Midbrain (tissue), 1 donor: Measurements from ENCODE around the gene EIF2A.
"Not testable (repeated sequence)": the region's sequence is repeated elsewhere in the genome, so short reads cannot be mapped to it uniquely, and the experiment has no call there.

Source experiments
- DNase-seq: peaks from one replicate; lab custom pipeline; 2025; lab: John Stamatoyannopoulos, UW

Gene EIF2A

GRCh38 chr3:150543531-150543930 lies 3.1 kb upstream of the EIF2A start:
- no peak for DNase-seq

- DNase-seq: no peak
Measured at GRCh38 chr3:150544041-150544440, 2.5 kb upstream of the EIF2A start.

DNA sequence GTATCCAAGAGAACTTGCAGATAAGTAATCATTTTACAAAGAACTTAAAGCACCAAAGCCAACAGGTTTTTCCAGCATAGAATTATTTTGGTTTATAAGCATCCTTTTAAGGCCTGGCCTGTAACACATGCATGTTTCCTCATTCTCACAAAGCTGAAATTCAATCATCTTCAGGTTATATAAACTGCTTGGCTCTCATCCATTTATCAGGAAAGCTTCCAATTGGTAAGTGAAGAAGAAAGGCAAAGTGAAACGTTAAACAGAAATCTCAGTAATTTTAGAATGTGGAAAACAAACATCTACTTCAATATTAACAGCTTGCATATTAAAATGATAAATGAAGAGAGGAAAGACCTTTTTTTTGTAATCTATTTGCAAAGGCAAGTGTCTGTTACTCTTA lies 1.9 kb upstream of the EIF2A start:
- DNase-seq: no peak

DNA sequence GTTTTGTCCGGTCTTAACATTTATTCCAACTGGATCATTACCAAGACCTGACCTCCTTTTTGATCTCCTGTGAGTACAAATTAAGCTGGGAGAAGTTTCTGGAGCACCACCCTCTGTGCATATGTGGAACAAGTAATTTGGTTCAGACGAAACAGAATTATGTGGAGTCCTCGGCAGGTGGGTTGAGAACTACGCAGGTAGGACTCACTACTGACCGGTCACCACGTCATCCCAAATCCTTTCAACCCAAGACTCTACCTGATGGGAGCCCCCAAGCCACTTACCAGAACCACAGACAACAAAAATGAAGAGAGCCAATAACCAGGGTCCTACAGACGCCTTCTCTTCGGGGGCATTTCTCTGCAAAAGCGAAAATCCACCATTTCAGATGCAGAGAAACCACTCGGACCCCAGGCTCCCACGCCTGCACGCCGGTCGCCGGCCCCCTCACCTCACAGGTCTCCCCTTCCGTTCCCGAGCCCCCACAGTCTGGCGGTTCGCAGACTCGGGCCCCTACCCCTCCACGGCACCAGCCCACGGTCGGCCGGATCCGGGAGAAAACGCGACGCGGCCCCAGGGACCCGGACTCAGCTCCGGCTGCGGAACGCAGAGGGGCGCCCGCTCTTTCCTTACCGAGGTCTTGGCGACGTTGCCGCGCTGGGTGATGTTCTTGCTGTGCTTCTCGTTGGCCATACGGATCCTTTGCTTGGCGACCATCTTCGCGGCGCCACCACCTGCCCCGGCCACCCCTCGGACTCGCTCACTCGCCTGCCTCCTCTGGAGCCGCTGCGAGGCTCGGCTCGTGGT lies 965 bp upstream of the EIF2A start:
- no peak for DNase-seq

DNA sequence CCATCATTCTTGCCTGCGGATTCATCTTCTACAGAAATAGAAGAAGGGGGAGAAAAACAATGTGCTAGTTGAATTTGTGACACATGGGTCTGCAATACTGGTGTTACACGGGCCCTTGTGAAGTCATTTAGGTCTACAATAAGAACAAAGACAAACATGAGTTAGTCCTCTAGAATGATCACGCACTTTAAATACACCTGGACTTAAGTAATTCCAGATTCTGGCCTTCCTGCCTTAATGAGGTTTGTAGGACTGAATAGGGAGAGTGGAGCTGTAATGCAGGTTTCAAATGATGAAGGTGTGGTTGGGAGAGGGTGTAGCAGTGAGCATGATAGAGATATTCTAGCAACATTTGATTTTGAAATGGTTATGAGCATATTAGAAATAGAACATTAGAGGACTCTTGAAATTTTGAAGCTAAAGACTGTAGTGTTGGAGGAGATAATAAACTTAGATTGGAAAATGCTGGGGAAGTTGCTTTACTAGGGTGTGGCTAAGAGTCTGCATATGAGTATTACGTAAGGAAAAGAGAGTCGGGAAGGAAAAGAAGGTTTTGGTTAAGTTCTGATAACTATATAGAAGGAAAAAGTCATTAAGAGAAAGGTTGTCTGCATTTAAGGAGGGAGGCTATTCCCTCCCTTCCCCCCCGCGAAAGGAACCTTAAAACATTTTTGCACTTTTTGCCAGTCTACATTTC lies 606 bp downstream of the EIF2A start:
- DNase-seq: no peak

- no peak for DNase-seq
Measured at GRCh38 chr3:150555859-150556436, 9.4 kb downstream of the EIF2A start.

GRCh38 chr3:150556792-150557191 lies 10.2 kb downstream of the EIF2A start:
- no peak for DNase-seq

DNA sequence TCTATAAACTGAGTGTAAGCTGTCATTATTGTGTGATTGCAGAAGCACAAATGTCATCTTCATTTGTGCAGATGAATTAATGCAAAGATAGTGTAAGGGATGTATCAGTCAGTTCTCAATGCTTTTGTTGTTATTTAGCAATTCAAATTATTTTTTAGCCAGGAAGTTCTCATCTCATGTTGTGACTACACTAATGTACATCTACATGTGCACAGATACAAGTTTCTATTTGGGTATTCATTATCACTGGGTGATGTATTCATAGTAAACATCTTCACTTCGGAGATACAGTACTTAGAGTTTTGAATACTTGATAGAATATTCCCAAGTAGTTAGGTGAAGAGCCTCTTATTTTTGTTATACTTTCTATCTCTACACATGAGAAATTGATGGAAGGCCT lies 11.1 kb downstream of the EIF2A start:
- DNase-seq: no peak

DNA sequence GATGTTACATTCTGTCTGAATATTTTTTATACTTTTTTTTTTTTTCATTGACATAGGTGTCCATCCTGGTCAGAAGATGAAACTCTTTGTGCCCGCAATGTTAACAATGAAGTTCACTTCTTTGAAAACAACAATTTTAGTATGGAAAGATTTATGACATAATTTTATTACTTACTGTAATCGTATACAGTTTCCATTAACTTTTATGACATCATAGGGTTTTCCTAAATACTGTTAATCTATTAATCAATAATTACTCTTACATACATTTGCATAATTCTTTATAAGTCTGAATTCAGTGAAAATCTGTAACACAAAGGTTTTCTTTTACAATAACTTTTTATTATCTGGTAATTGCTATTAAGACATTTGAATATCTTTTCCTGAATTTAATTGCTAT lies 17.7 kb downstream of the EIF2A start:
- DNase-seq: no peak

GRCh38 chr3:150567328-150567727 lies 20.7 kb downstream of the EIF2A start:
- DNase-seq: no peak

GRCh38 chr3:150577855-150578254 lies 31.3 kb downstream of the EIF2A start:
- DNase-seq: no peak

DNA sequence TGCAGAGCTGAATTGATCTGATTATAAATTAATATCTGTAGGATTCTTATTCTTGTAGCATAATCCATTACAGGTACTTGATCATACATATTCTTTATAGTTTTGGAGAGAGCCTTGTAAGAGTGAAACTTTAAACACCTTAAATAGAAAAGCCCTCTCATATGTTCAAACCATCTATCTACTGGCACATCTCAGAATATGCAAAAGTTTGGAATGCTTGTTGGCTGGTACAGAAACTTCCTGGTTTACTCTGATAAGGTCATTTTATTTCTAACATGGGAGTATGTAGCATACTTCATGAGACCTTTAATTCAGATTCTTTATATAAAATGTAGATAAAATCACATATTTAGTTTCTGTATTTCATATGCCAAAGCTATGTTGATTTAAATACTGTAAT lies 34.6 kb downstream of the EIF2A start:
- DNase-seq: no peak

GRCh38 chr3:150582620-150583019 lies 36.0 kb downstream of the EIF2A start:
- no peak for DNase-seq

DNA sequence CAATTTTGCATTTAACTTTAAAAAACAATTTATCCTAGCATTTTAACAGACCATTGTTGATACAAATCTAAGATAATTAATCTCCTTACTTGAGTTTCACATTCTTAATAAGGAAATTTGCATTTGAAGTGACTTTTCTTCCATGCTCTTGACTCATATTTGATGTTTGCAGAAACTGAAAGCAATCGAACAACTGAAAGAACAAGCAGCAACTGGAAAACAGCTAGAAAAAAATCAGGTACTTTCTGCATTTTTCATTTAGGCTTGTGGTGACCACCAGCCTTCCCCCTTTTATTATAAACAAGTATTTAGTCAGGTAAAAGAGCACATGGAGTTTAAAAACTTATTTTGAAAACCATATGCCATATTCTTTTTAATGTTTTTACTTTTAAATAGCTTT lies 36.4 kb downstream of the EIF2A start:
- no peak for DNase-seq

DNA sequence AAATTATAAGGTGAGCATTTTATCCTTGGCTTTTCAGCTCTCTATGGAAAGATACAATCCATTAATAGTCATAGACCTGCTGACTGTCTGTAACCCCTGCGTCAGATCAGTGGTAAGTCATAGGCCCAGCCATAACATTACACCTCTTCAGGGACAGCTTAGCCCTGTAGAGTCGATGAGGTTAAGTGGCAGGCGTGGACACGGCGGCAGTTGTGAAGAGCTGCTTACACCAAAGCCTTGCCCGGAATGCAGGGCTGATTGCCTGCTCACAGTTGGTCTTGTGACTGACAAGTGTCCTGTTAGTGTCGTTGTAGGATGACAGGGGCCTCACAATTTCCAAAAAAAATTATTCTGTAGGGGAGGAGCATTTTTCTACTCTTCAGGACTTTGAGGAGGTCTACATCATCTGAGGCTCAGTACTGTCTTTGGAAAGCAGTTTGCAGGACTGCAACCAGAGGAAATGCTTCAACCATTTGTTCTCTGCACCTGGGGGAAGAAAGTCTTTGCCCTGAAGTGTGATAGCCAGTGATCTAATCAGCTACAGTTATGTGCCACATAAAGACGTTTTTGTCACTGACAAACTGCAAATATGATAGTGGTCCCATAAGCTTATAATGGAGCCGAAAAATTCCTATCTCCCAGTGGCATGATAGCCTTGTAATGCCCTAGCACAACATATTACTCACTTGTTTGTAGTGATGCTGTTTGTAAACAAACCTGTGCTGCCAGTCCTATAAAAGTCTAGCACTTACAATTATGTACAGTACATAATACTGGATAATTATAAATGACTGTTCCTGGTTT lies 41.6 kb downstream of the EIF2A start:
- no peak for DNase-seq

GRCh38 chr3:150589759-150590158 lies 43.2 kb downstream of the EIF2A start:
- DNase-seq: no peak

DNA sequence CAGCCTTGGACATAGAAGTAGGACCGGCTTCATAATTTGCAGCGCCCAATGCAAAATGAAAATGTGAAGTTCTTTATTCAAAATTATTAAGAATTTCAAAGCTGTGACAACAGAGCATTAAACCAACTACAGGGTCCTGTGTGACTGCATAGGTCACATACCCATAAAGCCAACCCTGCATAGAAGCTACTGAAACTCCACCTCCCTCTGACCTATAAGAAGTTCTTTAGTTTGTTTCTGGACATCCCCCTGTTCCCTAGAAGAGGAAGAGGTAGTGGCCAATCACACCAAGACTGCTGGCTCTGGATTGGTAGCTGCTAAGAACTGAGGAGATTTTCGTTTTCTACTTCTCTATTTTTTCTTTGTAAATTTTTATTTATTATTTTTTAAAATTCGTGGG lies 47.6 kb downstream of the EIF2A start:
- DNase-seq: no peak

GRCh38 chr3:150597646-150598045 lies 51.1 kb downstream of the EIF2A start:
- no peak for DNase-seq

- no peak for DNase-seq
Measured at GRCh38 chr3:150599611-150600297, 53.2 kb downstream of the EIF2A start.

DNA sequence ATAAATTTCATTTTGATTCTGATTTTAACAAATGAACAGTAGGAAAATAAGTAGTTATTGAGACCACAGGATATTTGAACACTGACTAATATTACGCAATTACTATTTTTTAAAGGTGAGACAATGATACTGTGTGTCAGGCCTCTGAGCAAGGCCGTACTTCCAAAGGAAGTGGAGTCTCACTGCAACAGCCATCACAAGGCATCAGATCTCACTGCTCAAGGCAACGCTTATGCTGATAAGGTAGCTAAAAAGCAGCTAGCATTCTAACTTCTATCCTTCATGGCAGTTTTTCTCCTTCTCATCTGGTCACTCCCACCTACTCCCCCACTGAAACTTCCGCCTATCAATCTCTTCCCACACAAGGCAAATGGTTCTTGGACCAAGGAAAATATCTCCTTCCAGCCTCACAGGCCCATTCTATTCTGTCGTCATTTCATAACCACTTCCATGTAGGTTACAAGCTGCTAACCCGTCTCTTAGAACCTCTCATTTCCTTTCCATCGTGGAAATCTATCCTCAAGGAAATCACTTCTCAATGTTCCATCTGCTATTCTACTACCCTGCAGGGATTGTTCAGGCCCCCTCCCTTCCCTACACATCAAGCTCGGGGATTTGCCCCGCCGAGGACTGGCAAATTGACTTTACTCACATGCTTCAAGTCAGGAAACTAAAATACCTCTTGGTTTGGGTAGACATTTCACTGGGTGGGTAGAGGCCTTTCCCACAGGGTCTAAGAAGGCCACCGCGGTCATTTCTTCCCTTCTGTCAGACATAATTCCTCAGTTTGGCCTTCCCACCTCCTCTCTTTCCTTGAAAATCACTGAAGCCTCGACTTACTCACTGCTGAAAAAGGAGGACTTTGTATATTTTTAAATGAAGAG lies 54.3 kb downstream of the EIF2A start:
- not testable (repeated sequence) for DNase-seq
